GM10847 (cell line): Measurements from ENCODE around the gene SPAG16.

Source experiments
- POLR2A ChIP-seq: IDR thresholded peaks from 2 replicates; pipeline ENCODE4 v1.6.1; 2011; ENCODE audit not compliant: insufficient read length; ENCODE audit errors: extremely low read depth

Gene SPAG16

DNA sequence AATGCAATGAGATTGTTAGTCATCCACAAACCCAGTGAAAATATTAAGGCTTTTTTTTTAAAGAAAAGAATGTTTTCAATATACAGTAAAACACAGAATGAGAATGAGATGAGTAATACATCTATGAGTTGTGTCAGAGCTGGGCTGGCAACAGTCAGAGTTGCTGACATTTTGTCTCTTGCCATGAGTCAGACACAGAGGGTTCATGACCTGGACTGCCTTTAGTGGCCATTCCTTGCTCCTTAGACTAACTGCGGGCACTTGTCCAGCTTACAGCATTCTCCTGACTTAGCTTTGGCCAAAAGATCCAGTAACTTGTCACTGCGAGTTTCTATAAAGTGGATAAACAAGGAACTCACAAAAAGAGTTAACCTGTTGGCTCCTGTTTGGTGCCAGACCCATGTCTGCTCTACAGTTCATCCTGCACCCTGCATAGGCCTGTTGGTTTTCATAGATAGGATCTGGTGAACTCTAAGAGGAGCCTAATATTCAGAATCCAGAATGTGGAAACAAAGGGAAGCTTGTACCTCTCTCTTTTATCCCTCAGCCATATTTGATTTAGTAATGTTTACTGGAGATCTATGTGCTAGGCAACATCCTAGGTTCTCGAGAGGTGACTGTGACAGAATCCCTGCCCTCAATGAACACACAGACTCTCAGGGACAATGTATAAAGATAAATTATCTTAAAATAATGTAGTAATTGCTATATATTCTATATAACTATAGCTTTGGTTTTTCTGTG, 735.1 kb downstream of the SPAG16 start:
- TF ChIP-seq POLR2A = no peak

DNA sequence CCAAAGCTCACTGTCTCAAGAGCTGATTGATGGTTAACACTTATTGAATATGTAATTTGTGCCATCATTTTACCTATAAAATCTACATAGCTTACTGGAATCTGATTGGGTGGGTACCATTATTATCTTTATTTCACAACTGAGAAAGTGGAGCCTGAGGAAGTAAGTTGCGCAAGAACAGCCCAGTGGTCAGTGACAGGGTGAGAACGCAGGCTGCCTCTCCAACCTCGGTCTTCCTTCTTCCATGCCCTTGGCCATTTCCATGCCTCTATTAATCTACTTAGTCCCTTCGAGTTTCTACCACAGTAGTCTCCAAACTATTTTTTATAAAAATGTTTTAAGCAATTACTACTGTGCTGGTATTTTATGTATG, 735.7 kb downstream of the SPAG16 start:
- TF ChIP-seq POLR2A = no peak

DNA sequence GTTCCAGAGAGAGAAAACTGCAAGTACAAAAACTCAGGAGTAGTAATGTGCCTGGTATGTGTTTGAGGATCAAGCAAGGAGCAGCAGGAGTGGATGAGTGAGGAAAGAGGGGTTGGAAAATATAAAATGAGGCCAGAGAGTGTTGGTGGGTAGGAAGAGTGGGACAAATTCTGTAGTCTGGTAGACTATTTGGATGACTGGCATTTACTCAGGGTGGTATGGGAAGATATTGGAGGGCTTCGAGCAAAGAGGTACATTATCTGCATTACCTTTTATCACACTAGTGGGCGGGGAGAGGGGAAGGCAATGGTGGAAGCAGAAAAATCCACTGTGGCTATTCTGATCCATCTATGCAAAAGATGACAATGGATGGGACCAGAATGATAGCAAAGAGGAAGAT, 744.9 kb downstream of the SPAG16 start:
- TF ChIP-seq POLR2A = no peak

DNA sequence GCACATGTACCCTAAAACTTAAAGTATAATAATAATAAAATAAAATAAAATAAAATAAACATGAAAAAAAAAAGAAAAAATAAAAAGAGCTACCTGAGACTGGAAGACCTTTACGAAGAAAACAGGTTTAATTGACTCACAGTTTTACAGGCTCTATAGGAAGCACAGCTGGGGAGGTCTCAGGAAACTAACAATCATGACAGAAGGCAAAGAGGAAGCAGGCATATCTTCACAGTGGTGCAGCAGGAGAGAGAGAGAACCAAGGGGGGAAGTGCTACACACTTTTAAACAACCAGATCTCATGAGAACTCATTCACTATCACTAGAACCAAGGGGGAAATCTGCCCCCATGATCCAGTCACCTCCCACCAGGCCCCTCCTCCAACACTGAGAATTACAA, 747.3 kb downstream of the SPAG16 start:
- no peak for TF ChIP-seq POLR2A

DNA sequence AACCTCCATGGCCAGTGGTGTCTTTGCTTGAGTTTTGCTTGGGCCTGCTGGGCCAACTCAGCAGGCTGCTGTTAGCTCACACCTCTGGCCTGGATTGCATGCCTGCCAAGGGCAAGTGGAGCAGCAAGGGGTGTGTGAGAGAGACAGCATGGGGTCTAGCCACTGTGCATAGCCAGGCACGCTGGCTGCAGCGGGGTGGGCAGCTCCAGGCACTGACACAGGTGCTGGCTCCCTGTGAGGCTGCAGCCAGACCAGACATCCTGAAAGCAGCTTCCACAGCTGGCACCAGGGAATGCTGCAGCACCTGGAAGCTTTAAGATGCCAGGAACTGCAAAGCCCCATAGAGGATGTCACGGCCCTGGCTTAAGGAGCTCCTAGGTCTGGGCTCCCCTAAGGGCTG, 750.2 kb downstream of the SPAG16 start:
- no peak for TF ChIP-seq POLR2A

- TF ChIP-seq POLR2A = no peak
These were observed 751.0 kb downstream of the SPAG16 start for GRCh38 chr2:214035091-214035852.

- TF ChIP-seq POLR2A = no peak
These were observed 751.7 kb downstream of the SPAG16 start for GRCh38 chr2:214035921-214036320.

DNA sequence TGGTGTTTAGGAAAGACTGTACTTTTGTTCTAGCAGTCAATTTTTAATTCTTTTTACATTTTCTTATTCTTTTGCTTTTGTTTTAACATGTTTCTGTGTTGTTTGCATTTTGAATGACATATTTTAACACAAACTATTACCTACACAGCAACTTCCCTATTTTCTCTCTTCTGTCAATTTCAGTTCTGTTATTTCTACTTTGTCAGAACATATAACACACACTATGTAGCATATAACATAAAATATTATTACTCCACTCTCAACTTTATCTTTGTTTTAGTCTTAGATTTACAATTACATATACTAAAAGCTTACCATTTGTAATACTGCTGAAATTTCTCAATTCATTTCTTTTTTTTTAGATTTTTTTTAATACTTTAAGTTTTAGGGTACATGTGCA, 753.9 kb downstream of the SPAG16 start:
- TF ChIP-seq POLR2A = no peak

- no peak for TF ChIP-seq POLR2A
These were observed 766.5 kb downstream of the SPAG16 start for GRCh38 chr2:214050731-214051130.

GRCh38 chr2:214051585-214051984, 767.3 kb downstream of the SPAG16 start:
- no peak for TF ChIP-seq POLR2A

GRCh38 chr2:214052235-214052634, 768.0 kb downstream of the SPAG16 start:
- TF ChIP-seq POLR2A = no peak

- no peak for TF ChIP-seq POLR2A
These were observed 773.7 kb downstream of the SPAG16 start for GRCh38 chr2:214057986-214058385.

GRCh38 chr2:214064471-214064870, 780.2 kb downstream of the SPAG16 start:
- no peak for TF ChIP-seq POLR2A

DNA sequence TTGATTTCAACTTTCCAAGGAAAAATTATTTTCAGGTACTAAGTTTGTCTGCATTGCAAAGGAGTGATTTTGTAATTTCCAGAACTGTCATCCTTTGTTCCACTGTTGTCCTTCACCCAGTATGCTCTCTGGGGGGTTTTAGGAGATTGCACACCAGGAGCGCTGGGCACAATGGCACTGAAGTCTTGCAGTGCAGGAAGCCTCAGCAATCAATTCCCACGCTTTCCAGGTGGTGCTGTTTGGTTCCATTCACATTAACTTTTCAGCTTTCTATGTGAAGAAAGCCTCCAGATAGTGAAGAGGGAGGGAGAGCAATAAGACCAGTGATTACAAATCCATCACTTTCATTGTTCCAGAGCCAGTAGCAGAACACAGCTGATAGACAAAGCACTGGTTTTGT, 782.6 kb downstream of the SPAG16 start:
- TF ChIP-seq POLR2A = no peak

DNA sequence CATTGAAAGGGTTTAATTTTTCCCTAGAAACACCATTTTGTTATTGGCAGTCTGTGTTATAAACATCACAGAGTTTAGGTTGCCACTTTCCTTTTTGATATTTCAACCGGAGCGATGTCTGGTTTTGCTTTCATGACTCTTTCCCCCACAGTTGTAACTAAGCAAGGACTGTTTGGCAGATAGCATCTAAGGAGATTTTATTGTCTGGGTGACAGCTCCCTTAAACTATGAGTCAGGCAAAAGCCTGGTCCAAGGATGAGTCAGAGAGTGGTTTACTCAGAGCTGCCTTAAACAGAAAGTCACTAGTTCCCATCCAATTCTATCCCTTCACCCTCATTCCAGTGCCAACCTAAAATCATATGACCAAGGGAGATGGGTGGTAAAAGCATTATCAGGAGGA, 785.0 kb downstream of the SPAG16 start:
- no peak for TF ChIP-seq POLR2A

DNA sequence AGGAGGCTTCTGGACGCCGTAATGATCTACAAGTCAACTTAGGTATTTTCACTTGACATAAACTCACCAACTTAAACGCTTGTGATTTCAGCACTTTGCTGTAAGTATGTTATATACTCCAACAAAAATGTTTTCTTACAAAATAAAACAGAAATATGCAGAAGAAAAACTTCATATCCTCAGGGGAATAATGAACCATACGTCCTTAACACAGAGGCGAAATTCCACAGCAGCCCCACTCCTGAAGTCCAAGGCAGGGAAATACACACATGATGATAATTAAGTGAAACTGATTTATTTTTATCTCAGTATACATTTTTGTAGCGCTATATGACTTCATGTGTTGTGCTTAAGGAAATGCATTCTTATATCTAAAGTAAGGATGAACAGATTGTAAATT, 791.2 kb downstream of the SPAG16 start:
- TF ChIP-seq POLR2A = no peak

DNA sequence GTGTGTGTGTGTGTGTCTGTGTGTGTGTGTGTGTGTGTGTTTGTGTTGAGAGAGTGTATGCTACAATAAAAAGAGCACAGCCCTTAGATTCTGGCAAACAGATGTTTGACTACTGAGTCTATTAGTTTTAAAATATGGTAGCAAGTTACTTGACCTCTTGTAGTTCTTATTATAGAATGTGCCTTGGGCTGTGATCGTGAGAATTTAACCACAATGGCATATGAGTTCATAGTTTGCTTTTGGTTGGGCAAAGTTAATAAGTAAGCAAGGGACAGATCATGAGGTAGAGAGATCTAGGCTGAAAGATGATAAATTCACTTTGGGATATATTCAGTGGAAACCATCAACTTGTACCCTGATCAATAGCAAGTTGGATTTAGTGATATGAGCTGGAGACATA, 792.3 kb downstream of the SPAG16 start:
- no peak for TF ChIP-seq POLR2A

DNA sequence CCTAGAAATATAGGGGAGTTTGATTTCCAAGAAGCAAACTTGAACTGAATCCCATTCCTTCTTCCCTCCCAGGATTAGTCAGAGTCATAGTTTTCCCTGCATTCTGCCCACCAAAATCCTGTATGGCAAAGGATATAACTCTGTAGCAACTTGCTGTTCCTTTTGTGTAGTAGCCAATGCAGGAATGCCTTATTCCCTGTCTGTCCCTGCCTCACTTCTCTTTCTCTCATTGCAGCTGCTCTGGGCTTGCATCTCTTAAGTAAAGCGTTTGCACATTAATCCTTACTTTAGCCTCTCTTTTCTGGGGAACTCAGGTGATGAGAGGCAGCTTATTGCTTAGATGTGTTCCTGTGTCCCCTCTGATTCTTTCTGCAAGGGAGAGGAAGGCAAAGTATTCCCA, 793.5 kb downstream of the SPAG16 start:
- no peak for TF ChIP-seq POLR2A

- no peak for TF ChIP-seq POLR2A
These were observed 794.8 kb downstream of the SPAG16 start for GRCh38 chr2:214079032-214079431.
